ENCODE data around the gene INSYN2B.

GRCh38 chr5:169875091-169875728 is 105.1 kb downstream of the INSYN2B start:
- TF ChIP-seq CTCF (conservative IDR thresholded peaks at IDR 0.05; ENCODE audit: low read depth in 2 of 2) (no peak), POLR2AphosphoS5 (IDR thresholded peaks at IDR 0.05; ENCODE audit: low read depth) (no peak), REST (IDR thresholded peaks at IDR 0.05; ENCODE audit: unreplicated experiment) (no peak), EZH2 (IDR thresholded peaks at IDR 0.05; ENCODE audit: low read depth, unreplicated experiment) (no peak), EZH2phosphoT487 (IDR thresholded peaks at IDR 0.05; ENCODE audit: unreplicated experiment) (no peak), JUNB (IDR thresholded peaks at IDR 0.05; ENCODE audit: unreplicated experiment) (no peak), NANOG (IDR thresholded peaks at IDR 0.05; ENCODE audit: borderline replicate concordance) (no peak), CREB1 (CRISPR knock-in tag; IDR thresholded peaks at IDR 0.05; ENCODE audit: low read depth) (no peak), ETS1 (IDR thresholded peaks at IDR 0.05) (no peak), ZNF331 (CRISPR knock-in tag; IDR thresholded peaks at IDR 0.05; ENCODE audit: low read depth) (no peak), ZNF462 (CRISPR knock-in tag; IDR thresholded peaks at IDR 0.05) (no peak), STAT1 (IDR thresholded peaks at IDR 0.05; ENCODE audit: unreplicated experiment) (no peak), ZNF114 (CRISPR knock-in tag; IDR thresholded peaks at IDR 0.05) (no peak)
